NCI-H187 (cell line): ENCODE results near the gene GPANK1.

ENCODE experiments used
- DNase-seq, 2 experiments: peaks; one replicate each; lab custom pipeline; 2025; lab: John Stamatoyannopoulos, UW

GPANK1 gene

GRCh38 chr6:31617010-31617409 is 47.8 kb downstream of the GPANK1 start:
- no peak for DNase-seq

DNA sequence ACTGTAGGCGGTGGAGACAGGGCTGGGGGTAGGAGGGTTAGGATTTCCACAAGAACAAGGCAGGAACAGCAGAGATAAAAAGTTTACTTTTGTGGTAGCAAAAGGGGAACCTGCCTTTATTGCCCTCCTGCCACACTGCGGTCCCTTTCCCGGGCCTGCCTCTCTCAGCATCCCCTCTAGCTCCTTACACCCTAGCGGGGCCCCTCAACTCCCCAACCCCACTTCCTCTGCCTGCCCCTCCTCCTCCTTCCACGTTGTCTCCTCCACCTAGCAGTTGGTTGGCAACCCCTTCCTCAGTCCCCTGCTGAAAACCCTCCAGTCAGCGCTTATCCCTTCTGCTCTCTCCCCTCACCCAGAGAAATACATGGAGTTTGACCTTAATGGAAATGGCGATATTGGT is 49.0 kb downstream of the GPANK1 start:
- DNase-seq: no peak

- DNase-seq: no peak
Measured at GRCh38 chr6:31614684-31615578, 49.9 kb downstream of the GPANK1 start, which contains the start of gene AIF1. TSS of gene AIF1 (plus strand) at chr6:31615234. CDS start at chr6:31615330, 96 bp downstream.

DNA sequence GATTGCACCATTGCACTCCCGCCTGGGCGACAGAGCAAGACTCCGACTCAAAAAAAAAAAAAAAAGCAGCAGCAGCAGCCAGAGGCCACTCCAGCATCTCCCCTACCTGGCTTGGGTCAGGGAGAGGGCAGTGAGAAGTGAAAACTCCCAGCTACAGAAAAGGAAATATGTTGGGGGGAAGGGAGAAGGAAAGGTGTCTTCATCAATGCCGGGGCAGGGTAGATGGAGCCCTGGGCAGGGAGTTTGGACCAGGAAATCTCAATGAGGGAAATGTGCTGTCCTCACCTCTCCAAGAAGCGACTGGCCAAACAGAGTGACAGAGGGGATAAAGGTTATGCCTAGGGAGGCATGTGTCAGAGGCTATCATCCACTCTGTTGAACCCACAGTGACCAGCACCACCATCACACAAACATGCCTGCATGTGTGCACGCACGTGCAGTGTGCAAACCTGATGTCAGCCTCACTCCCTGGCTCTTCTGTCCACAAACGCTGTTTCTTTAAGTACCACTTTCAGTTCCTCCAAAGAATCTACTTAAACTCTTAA is 50.6 kb downstream of the GPANK1 start:
- DNase-seq: no peak
